Neural progenitor cell (in vitro differentiated cells): ENCODE results near the gene ZNF619. TPM values are rescaled to one million over a fixed set of nuclear protein-coding genes. Genes with fewer than 3 reads are reported as not detected.

Experiments used
- DNase-seq: peaks from one replicate; pipeline ENCODE4 v3.0.0-alpha.2; 2016; ENCODE audit warnings: low spot score
- H2AFZ ChIP-seq: fragments of 200-600 bp; sonication (generic); replicated peaks from 2 replicates; pipeline ENCODE4 v1.6.1; 2016; ENCODE audit warnings: antibody characterized with exemption
- H3F3A ChIP-seq: fragments of 200-600 bp; sonication (generic); 2 replicates; pipeline ENCODE4 v1.6.1; 2016; ENCODE audit warnings: antibody characterized with exemption, low read depth
- H3K27ac ChIP-seq: fragments of 200-600 bp; sonication (generic); 2 replicates; pipeline ENCODE4 v1.5.1; 2016; ENCODE audit warnings: mild to moderate bottlenecking
- H3K27me3 ChIP-seq: fragments of 200-600 bp; sonication (generic); 2 replicates; pipeline ENCODE4 v1.6.1; 2016; ENCODE audit warnings: mild to moderate bottlenecking, moderate library complexity
- H3K36me3 ChIP-seq: fragments of 200-600 bp; sonication (generic); 2 replicates; pipeline ENCODE4 v1.5.1; 2016
- H3K4me1 ChIP-seq: fragments of 200-600 bp; sonication (generic); 2 replicates; pipeline ENCODE4 v1.6.1; 2016; ENCODE audit warnings: mixed run types
- H3K4me2 ChIP-seq: fragments of 200-600 bp; sonication (generic); 2 replicates; pipeline ENCODE4 v1.6.1; 2016
- H3K4me3 ChIP-seq: fragments of 200-600 bp; sonication (generic); 2 replicates; pipeline ENCODE4 v1.5.1; 2016
- H3K79me2 ChIP-seq: fragments of 200-600 bp; sonication (generic); 2 replicates; pipeline ENCODE4 v1.6.1; 2016; ENCODE audit warnings: low read depth
- H3K9ac ChIP-seq: fragments of 200-600 bp; sonication (generic); 2 replicates; pipeline ENCODE4 v1.6.1; 2016
- H3K9me3 ChIP-seq: fragments of 200-600 bp; sonication (generic); 2 replicates; pipeline ENCODE4 v1.5.1; 2016; ENCODE audit warnings: low read depth
- H4K20me1 ChIP-seq: fragments of 200-600 bp; sonication (generic); 2 replicates; pipeline ENCODE4 v1.6.1; 2016; ENCODE audit warnings: low read depth
- H3K27ac Mint-ChIP-seq: 3 replicates; pipeline ENCODE4 v1.8.0; 2021; ENCODE audit warnings: mixed read lengths
- H3K27me3 Mint-ChIP-seq: 2 replicates; pipeline ENCODE4 v1.8.0; 2022; ENCODE audit warnings: low read depth, mild to moderate bottlenecking, inconsistent platforms, moderate library complexity, mixed read lengths; ENCODE audit not compliant: insufficient read depth
- H3K36me3 Mint-ChIP-seq: 3 replicates; pipeline ENCODE4 v1.8.0; 2021; ENCODE audit warnings: mixed read lengths
- H3K4me1 Mint-ChIP-seq: 3 replicates; pipeline ENCODE4 v1.8.0; 2021; ENCODE audit warnings: mixed read lengths
- H3K4me3 Mint-ChIP-seq: 3 replicates; pipeline ENCODE4 v1.8.0; 2021; ENCODE audit warnings: mild to moderate bottlenecking, moderate library complexity, mixed read lengths
- H3K9me3 Mint-ChIP-seq: 3 replicates; pipeline ENCODE4 v1.8.0; 2020; ENCODE audit warnings: mixed read lengths
- EZH2 ChIP-seq: fragments of 200-600 bp; sonication (generic); IDR thresholded peaks from 2 replicates; pipeline ENCODE4 v1.6.1; 2017; ENCODE audit warnings: antibody characterized with exemption, mild to moderate bottlenecking, moderate library complexity
- EZH2phosphoT487 ChIP-seq: fragments of 200-600 bp; sonication (generic); IDR thresholded peaks from 2 replicates; pipeline ENCODE4 v1.6.1; 2017; ENCODE audit warnings: antibody characterized with exemption
- total RNA-seq: library from RNA; depleted of rRNA; stranded (reverse); fragments of >200 nt; gene quantifications from 2 replicates; pipeline ENCODE4 v1.2.3, GENCODE V29; 2015; ENCODE audit warnings: low replicate concordance
- TF ChIP-seq, protein P1 (sequence below): fragments of 200-600 bp; sonication (generic); IDR thresholded peaks from 2 replicates; pipeline ENCODE4 v1.5.1; 2017; ENCODE audit warnings: antibody characterized with exemption, mild to moderate bottlenecking

ZNF619 gene
- total RNA-seq, 1 donor from 2014 or later: 11.4 TPM

- H3F3A ChIP-seq: peaks cover 32% of the 10 kb centered on the region
- H3K79me2 ChIP-seq: no peaks in the 10 kb centered on the region
- H3K4me1 ChIP-seq: no peaks in the 10 kb centered on the region
- H3K9me3 Mint-ChIP-seq: no peaks in the 10 kb centered on the region
- H4K20me1 ChIP-seq: no peaks in the 10 kb centered on the region
- no peak overlapping the region for H3K4me3 ChIP-seq
- H3K4me2 ChIP-seq: no peak overlapping the region
- H3K27me3 Mint-ChIP-seq: peaks cover 2% of the 10 kb centered on the region
- no peaks in the 10 kb centered on the region for H3K27me3 ChIP-seq
- H3K36me3 ChIP-seq: peaks cover 4% of the 10 kb centered on the region
- H3K36me3 Mint-ChIP-seq: peaks cover 19% of the 10 kb centered on the region
- no peak overlapping the region for H3K27ac Mint-ChIP-seq
- no peak for DNase-seq
- no peaks in the 10 kb centered on the region for H3K9me3 ChIP-seq
- no peak overlapping the region for H3K4me3 Mint-ChIP-seq
- H3K9ac ChIP-seq: no peak overlapping the region
- H2AFZ ChIP-seq: no peak overlapping the region
- TF ChIP-seq, protein P1, sequence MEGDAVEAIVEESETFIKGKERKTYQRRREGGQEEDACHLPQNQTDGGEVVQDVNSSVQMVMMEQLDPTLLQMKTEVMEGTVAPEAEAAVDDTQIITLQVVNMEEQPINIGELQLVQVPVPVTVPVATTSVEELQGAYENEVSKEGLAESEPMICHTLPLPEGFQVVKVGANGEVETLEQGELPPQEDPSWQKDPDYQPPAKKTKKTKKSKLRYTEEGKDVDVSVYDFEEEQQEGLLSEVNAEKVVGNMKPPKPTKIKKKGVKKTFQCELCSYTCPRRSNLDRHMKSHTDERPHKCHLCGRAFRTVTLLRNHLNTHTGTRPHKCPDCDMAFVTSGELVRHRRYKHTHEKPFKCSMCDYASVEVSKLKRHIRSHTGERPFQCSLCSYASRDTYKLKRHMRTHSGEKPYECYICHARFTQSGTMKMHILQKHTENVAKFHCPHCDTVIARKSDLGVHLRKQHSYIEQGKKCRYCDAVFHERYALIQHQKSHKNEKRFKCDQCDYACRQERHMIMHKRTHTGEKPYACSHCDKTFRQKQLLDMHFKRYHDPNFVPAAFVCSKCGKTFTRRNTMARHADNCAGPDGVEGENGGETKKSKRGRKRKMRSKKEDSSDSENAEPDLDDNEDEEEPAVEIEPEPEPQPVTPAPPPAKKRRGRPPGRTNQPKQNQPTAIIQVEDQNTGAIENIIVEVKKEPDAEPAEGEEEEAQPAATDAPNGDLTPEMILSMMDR: no peak
- TF ChIP-seq EZH2phosphoT487 (no peak), EZH2 (no peak)
- no peaks in the 10 kb centered on the region for H3K4me1 Mint-ChIP-seq
- no peak overlapping the region for H3K27ac ChIP-seq
Observed at GRCh38 chr3:40468018-40468417, 8.9 kb upstream of the ZNF619 start.

DNA sequence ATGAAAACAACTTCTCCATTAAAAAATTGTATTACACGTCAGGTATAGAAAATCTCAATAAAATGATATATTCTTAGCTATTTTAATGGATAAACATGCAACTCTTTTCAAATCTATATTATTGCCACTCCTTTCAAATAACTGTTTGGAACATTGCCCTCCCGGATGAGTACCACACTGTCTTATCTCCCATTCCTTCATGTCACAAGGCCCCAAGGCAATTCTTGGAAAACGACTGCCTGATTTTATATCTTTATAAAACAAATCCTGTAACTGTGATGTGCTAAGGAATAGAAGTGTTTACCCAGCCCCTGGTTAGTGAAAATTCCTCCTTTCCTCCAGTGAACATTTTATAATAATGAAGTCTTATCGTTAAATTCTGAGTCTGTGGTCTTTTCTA is 6.2 kb upstream of the ZNF619 start:
- H3F3A ChIP-seq: peaks cover 8% of the 10 kb centered on the region
- no peak overlapping the region for H3K27ac Mint-ChIP-seq
- no peak overlapping the region for H3K9ac ChIP-seq
- no peak overlapping the region for H3K4me3 ChIP-seq
- H3K4me1 Mint-ChIP-seq: no peaks in the 10 kb centered on the region
- no peaks in the 10 kb centered on the region for H3K4me1 ChIP-seq
- H3K9me3 Mint-ChIP-seq: no peaks in the 10 kb centered on the region
- H3K36me3 Mint-ChIP-seq: peaks cover 6% of the 10 kb centered on the region
- H3K27me3 Mint-ChIP-seq: peaks cover 2% of the 10 kb centered on the region
- no peaks in the 10 kb centered on the region for H3K27me3 ChIP-seq
- no peak for TF ChIP-seq EZH2phosphoT487
- no peak for TF ChIP-seq EZH2
- TF ChIP-seq, protein P1: no peak
- no peak overlapping the region for H3K4me3 Mint-ChIP-seq
- H3K4me2 ChIP-seq: no peak overlapping the region
- no peaks in the 10 kb centered on the region for H4K20me1 ChIP-seq
- H3K79me2 ChIP-seq: no peaks in the 10 kb centered on the region
- H3K36me3 ChIP-seq: no peaks in the 10 kb centered on the region
- H3K9me3 ChIP-seq: no peaks in the 10 kb centered on the region
- no peak overlapping the region for H3K27ac ChIP-seq
- DNase-seq: no peak
- no peak overlapping the region for H2AFZ ChIP-seq

DNA sequence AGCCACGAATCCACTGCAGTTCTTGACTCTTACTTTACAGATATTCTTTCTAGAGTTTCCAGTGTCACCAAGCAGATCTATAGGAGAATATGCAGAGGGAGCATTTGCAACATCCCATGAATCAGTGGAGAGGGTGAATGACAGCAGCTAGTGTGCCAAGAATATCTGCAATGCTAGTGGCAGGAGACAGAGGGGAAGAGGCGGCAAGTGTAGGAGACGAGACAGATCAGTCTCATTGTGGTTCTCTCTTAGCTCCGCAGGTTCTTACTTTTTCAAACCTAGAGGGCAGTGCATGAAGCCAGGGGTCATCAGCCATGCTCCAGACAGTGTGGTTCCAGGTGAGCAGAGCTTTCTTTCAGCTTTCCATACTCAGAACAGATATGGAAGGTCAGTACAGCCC is 744 bp downstream of the ZNF619 start:
- Histone ChIP-seq H3K79me2 (no peaks in the 10 kb centered on the region), H3K36me3 (no peaks in the 10 kb centered on the region), H3K9ac (peak overlapping the region; percentile 64), H4K20me1 (no peaks in the 10 kb centered on the region), H2AFZ (peak overlapping the region; percentile 93), H3K4me3 (peak overlapping the region; percentile 74), H3K9me3 (no peaks in the 10 kb centered on the region), H3K4me2 (peak overlapping the region; percentile 84), H3K27ac (no peak overlapping the region), H3K4me1 (peaks cover 3% of the 10 kb centered on the region), H3K27me3 (no peaks in the 10 kb centered on the region), H3F3A (no peaks in the 10 kb centered on the region)
- peaks cover 2% of the 10 kb centered on the region for H3K27me3 Mint-ChIP-seq
- peak overlapping the region; percentile 47 for H3K27ac Mint-ChIP-seq
- DNase-seq: no peak
- no peak for TF ChIP-seq EZH2
- TF ChIP-seq, protein P1: no peak
- TF ChIP-seq EZH2phosphoT487: no peak
- H3K4me3 Mint-ChIP-seq: peak overlapping the region; percentile 88
- H3K9me3 Mint-ChIP-seq: no peaks in the 10 kb centered on the region
- no peaks in the 10 kb centered on the region for H3K36me3 Mint-ChIP-seq
- H3K4me1 Mint-ChIP-seq: peaks cover 7% of the 10 kb centered on the region
